GM18520 (cell line): ENCODE results near the gene MCAM.

Experiments
- ATAC-seq: cut with Tn5 transposase; IDR thresholded peaks from one replicate; pipeline ENCODE4 v1.9.1; 2021; ENCODE audit not compliant: unreplicated experiment

Gene MCAM

GRCh38 chr11:119267645-119268044 lies 49.3 kb downstream of the MCAM start:
- no peak for ATAC-seq

GRCh38 chr11:119266517-119267255 lies 50.2 kb downstream of the MCAM start:
- no peak for ATAC-seq

DNA sequence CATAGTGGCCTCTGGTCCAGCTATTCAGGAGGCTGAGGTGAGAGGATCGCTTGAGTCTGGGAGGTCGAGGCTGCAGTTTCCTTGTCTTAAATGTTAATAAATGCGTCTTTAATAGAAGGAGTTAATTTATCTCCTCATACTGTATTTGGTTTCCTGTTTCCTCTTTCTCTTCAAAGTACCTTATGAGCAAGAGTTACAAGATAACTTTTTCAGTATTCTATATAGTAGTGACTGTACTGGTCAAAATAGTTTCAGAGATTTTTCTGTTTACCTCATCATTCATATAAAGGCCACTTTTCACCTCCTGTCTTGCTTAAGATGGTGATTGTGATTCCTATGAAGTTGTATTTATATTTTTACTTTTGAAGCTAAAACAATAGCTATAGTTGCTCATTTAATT lies 50.9 kb downstream of the MCAM start:
- ATAC-seq: no peak

DNA sequence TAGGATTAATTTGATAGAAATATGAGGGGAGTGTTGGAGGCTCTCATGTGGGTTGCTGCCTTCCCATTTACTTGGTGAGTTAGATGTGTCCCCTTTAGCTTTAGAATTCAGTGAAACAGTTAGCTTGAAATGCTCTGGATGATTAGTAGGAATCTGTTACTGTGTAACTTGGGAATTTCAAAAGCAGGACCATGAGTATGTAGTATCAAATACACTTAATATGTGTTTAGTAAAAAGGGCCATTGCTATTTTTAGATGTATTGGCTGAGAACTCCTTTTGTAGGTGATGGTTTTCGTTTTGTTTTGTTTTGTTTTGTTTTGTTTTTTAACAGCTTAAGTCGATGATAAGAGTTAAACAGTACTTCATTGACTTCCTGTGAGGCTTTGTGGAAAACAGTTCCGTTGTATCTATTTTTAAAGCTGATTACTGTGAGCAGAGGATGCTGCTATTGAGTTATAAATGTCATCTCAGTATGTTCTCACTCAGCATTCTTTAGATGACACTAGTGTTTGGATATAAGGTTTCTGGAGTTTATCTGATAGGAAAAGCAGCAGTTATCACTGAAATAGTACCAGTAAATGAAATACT lies 53.5 kb downstream of the MCAM start:
- no peak for ATAC-seq

- ATAC-seq: peak; percentile 25
Measured at GRCh38 chr11:119262668-119263351, 54.1 kb downstream of the MCAM start.

GRCh38 chr11:119258983-119259382 lies 57.9 kb downstream of the MCAM start:
- ATAC-seq: no peak
